ENCODE results near the gene RCAN1.
A peak's percentile ranks its signal among the peaks of the same experiment; 100 is the strongest.
"Not testable (repeated sequence)": the region's sequence is repeated elsewhere in the genome, so short reads cannot be mapped to it uniquely, and the experiment has no call there.

RCAN1 gene

DNA sequence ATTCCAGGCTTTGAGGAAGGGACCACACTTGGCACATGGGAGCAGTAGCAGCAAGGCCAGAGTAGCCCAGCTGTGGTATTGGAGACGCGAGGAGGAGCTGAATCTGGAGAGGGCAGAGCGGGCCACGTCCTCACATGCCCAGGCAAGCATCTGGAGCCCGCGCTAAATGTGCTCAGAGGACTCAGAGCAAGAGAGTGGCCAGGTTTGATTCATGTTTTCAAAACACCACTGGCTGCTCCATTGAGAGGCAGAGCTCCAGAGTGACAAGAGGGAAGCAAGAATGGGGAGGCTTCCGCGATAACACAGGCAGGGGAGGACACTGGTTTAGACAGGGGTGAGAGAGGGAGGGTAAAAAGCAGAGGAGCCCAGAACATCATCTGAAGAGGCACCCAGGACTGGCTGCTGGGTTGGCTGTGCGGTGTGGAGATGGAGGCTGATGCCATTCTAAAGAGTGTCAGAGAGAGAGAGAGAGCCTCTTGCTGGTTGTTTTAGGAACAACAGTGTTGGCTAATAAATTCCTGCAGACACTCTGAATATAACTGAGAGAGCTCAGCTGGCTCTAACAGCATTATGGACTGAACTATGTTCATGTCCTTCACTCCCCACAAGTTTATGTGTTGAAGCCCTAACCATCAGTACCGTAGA lies 32.3 kb downstream of the RCAN1 start:
- intact Hi-C loops (cut with DNase I): no loop called here
- DNase-seq: peak in 3 of 42 donors; percentile 44 to 70 (median 47)

DNA sequence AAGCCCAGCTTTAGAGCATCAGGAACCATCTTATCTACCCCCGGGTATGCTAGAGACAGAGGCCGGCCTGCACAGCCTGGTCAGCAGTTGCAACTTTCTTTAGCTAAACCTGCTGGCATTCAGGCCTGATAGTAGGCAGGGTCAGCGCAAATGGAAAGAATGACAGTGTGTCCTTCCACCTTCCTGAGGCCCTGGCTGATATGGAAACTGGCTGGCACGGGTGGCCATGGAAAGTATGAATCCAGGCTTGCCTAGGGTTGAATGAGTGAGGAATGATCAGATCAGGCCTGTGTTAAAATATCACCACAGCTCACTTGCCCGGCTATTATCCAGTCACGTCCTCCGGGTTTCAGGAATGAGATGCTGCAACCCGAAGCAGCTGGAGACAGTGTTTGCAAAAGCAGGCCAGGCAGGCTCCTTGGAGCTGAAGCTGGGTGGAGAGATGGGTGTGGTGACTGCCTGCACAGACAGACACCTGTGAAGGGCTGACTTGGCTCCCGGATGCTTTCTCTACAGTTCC lies 34.7 kb downstream of the RCAN1 start:
- peak in 6 of 42 donors; percentile 25 to 69 (median 45) for DNase-seq
- intact Hi-C loops (cut with DNase I): no loop called here

DNA sequence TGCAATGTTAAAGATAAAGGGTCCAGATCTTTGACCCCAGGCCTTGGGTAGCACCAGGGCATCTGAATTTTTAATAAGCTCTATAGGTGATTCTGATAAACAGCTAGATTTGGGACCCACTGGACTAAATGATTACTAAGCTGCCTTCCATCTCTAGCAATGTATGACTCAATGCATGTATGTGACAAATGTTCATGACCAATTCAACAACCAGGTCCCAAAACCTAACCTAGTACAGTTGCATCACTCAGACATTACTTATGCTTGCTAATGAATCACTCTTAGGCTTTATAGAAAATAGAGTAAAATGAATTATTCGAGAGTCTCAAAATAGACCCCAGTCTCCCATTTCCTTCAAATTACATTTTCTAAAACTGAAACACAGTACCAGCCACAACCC lies 35.5 kb downstream of the RCAN1 start:
- intact Hi-C loops (cut with DNase I): no loop called here
- DNase-seq: no peak

DNA sequence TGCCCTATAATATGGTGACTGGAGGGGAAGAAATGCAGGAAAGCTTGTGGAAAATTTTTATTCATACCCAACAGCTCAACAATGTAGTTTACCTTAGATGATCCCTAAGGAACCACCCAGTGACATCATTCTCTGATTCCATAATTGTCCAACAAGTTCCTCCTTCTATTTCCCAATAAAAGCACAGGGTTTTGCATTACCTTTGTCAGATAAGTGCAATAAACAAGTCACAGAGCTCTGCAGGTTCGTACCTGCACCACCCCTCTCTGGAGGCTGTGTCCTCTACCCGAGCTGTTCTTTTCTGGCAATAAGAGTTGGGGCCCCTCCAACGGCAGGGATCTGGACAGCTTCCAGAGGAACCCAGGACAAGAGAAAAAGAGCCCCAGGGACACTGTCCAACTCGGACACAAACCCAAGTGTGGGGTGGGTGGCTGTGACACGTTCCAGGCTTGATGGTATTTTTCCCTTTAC lies 38.8 kb downstream of the RCAN1 start:
- intact Hi-C loops (cut with DNase I): no loop called here
- DNase-seq: peak in 2 of 42 donors; percentile 28 to 54

DNA sequence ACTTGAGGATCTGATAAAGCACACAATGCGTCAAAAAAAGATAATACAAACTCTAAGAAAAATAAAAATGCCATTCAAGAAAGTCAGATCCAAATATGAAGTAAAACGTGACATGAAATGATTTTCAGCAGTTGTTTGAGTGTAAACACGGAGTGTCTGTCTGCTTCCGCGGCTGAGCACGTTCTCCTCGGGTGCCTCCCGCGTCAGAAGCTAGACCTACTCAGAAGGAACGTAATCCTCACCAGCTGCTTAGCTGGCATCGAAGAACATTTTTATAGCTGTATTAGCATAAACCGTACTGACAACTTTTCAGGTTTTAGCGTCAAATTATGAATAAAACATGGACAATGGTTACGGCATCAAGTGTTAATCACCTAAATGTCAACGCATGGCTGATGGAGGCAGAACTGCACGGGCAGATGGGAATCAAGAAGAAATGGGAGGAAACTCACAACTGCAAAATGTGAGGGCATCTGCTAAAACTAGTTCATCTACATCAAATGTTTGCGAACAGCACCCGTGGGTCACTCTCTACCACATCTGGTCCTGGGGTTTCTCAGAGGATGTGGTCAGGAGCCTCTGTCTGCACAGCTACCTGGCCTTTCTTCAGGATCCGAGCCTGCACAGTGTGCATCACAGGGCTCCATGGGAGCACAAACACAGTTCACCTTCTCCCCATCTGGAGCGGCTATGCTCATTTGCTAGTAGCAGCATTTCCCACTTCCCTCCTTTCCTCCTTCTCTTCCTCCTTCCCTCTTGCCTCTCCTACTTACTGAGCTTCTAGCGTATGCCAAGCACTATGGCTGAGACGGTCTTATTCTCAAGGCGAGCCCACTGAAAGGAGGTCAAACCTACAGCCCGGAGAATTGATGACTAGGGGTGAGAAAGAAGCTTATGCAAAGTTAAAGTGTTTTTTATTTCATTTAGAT lies 40.0 kb downstream of the RCAN1 start:
- intact Hi-C loops (cut with DNase I): no loop called here
- peak in 15 of 42 donors; percentile 28 to 68 (median 44) for DNase-seq

DNA sequence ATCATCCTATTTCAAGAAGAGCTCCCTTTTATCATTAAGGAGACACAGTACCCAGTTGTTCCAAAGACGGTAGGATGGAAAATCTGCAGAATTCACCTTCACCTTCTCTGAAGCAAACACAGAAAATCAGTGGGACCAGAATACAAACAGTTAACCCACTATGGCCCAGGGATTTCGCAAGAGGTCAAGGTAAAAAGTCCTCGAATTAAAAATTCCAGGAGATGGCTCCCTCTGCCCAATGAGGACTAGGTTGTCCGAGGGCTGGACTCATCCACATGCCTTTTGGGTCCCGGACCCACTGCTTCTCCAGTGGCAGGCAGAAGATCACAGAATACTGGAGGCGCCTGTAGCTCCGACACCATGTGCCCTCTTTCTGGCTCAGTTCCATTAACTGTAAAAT lies 42.9 kb downstream of the RCAN1 start:
- intact Hi-C loops (cut with DNase I): no loop called here
- DNase-seq: peak in 1 of 42 donors; percentile 17

DNA sequence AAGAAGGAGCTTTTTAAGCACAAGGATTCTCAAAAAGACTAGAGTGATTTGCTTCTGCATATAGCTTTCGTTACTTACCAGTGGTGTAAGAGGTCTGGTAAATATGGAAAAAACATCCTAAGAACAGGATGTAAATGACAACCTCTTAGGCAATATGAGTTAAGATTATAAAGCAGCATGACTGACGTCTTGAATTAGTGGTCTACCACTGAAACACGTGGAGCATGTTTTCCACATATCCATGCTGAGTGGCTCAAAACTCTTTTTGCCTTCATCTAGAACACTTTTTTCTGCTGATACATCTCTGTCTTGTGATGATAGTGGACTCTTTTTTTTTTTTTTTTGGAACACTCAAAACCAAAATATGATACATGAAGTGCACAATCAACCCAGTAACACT lies 44.6 kb downstream of the RCAN1 start:
- DNase-seq: no peak
- intact Hi-C loops (cut with DNase I): no loop called here

DNA sequence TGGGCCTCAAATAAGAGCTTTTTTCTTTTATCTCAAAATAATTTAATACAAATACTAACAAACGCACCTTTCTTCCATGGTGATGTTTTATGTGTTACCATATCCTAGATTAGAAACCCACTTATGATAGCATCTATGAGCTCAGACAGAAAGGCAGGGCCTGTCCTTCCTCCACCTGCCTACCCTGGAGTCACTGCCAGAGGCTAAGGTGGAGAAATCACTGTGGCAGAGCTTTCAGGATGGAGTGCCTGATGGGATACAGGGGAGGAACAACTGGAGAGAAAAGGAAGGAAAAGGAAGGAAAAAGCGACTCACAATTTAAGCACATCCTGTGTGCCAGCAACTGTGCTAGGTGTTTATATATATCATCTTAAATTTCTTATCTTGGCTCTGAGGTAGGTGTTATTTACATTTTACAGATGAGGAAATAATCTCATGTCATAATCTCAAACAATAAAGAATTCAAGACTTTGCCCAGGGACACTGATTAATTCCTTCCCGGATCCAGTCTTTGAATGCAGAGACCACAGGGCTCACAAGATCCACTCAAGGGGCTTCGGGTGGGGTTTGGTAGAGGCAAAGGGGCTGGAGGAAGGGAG lies 45.4 kb downstream of the RCAN1 start:
- peak in 1 of 42 donors; percentile 19 for DNase-seq
- intact Hi-C loops (cut with DNase I): no loop called here

DNA sequence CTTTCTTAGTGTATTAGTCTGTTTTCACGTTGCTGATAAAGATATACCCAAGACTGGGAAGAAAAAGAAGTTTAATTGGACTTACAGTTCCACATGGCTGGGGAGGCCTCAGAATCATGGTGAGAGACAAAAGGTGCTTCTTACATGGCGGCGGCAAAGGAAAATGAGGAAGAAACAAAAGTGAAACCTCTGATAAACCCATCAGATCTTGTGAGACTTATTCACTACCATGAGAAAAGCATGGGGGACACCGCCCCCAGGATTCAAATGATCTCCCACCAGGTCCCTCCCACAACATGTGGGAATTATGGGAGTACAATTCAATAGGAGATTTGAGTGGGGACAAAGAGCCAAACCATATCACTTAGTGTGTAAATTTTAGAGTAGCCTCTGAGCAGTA lies 46.1 kb downstream of the RCAN1 start:
- intact Hi-C loops (cut with DNase I): not testable (repeated sequence)
- DNase-seq: peak in 1 of 42 donors; percentile 13

DNA sequence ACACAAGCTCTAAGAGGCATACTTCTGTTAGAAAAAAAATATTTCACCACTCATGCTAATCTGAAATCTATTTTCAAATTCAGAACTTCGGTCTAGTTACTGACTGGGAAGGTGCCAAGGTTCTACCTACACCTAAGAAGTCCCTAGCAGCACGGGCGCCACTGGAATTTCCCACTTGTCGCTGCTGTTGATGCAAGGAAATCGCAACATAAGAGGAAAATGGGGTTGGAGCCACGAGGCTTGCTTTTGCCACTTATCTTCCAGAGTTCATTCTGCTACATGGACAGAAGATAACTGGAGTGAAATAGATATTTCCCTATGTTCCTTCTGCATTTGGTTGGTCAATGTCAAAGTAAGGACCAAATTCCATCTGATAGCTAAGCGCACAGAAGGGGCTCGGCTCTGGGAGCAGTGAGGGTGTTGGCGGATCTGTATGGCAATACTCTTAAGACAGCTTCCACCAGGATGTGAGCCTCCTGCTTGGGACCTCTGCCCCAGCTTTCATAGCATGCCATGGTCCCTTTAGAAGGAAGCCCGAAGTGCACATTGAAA lies 47.2 kb downstream of the RCAN1 start:
- DNase-seq: peak in 3 of 42 donors; percentile 28 to 35 (median 30)
- intact Hi-C loops (cut with DNase I): no loop called here

DNA sequence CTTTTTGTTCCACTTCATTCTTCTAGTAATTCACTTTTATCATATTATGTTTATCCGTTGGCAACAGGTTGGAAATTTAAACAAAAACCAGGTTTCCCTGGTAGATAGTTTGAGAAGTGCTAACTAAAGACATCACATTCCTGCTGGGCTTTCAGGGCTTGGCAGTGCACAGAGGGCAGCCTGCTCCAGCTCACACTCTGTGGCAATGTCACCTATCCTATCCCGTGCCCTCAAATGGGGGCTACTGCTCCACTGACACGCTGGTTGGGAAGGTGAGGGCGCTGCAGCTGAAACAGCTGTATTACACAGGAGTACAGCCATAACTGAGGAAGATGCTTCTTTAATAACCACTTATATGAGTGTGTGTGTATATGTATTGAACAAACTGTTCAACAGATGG lies 49.7 kb downstream of the RCAN1 start:
- intact Hi-C loops (cut with DNase I): no loop called here
- DNase-seq: peak in 1 of 42 donors; percentile 21

DNA sequence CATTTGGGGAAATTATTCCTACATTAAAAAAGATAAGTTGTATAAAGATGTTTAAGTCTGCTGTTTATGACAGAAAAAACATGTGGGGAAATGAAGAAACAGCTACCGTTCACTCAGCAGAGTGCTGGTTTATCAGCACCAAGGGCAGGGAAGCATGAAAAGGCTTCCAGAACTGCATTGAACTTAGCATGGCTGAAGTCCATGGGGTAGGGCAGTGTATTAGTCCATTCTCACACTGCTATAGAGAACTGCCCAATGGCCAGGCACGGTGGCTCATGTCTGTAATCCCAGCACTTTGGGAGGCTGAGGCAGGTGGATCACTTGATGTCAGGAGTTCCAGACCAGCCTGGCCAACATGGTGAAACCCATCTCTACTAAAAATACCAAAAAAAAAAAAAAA lies 51.5 kb downstream of the RCAN1 start:
- DNase-seq: peak in 1 of 42 donors; percentile 13
- intact Hi-C loops (cut with DNase I): not testable (repeated sequence)

DNA sequence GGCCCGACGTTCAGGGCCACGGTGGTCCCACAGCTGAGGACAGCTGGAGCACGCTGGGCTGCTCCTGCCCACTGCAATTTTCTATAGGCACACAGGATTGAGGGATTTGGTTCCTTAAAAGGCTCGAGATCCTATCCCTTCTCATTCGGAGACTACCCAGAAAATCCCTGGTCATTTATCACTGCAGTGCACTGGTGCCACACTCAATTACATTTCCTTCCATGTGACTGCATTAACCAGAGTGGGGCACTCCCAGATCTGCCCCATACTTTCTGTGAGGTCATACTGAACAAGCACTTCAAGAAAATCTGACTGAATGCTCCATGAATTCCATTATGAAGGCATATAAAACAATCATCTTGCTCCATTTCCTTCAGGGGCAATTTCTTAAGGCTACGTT lies 53.1 kb downstream of the RCAN1 start:
- intact Hi-C loops (cut with DNase I): no loop called here

DNA sequence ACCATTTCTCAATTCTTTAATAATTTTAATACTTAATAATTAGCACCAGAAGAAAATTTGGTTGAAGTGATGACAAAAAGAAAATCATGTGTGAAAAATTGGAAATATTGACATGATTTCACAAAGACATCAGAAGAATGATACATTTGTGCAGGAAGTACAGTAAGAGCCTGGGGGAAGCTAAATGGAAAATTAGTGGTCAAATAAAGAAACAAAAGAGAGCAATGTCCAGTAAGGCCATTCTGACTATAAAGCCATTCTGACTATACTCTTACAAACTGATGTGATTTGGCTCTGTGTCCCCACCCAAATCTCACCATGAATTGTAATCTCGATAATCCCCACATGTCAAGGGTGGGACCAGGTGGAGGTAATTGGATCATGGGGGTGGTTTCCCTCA lies 54.3 kb downstream of the RCAN1 start:
- DNase-seq: peak in 1 of 42 donors; percentile 14
- intact Hi-C loops (cut with DNase I): no loop called here

More for the DNA sequence above, 53.1 kb downstream of the RCAN1 start:
- peak in 1 of 42 donors; percentile 20 for DNase-seq

DNA sequence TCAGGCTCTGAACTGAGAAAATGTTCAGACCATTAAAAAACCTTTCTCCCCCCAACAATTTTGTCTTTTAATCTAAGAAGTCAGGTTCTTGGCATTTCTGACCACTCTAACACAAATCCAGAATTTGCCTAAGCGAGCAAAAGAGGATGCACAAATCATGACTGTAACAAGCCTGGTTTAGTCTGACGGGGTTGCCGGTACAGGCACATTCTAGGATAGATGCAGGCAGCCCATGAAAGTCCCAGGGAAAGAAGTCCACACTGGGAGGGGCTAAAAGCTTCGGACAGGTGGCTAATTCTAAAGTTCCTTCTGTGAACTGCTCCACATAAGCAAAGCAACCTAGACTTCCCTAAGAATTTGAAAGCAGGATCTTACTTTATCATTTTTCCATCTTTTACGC lies 54.9 kb downstream of the RCAN1 start:
- intact Hi-C loops (cut with DNase I): no loop called here

DNA sequence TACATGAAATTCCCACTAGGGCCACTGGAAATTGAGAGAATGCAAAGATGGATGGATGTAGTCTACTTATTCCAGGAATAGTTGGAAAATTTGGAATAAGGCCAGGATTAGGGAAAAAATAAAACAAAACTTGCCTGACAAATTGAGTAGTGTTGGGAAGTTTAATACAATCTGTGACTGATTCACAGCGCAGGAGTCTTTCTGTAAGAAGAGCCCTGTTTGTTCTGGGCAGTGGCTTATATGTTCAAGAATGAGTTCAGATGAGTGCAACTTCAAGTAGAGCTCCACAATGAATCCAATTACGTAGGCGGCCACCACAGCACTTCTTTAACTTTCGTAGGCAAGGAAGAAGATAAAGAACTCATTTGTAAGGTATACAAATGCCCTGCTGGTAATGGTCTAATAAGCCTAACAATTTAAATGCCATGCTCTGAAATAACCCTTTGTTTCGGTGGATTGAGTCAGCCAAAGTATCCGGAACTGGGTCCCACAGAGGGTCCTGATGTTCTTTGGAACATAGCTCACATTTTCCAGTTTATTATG lies 55.8 kb downstream of the RCAN1 start:
- intact Hi-C loops (cut with DNase I): no loop called here
- peak in 5 of 42 donors; percentile 29 to 58 (median 34) for DNase-seq

More for the DNA sequence above, 54.9 kb downstream of the RCAN1 start:
- DNase-seq: peak in 1 of 42 donors; percentile 27

DNA sequence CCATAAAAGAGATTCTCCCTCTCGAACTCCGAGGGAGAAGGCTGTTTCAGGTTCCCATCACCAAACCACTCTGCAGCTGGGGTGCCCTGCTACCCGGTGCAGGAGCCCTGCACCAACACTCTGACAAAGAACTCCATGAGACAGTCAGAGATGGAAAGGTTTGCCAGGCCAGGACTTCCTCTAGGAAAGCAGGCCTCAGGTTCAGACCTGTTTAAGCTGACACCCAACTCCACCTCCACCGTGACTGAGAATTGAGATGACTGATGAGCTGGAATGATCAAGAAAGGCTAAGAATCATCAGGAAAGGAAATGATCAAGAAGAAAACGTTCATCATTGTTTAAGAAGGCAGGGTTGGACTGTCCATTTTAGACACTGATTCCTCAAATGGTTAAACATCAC lies 56.7 kb downstream of the RCAN1 start:
- peak in 1 of 42 donors; percentile 28 for DNase-seq
- intact Hi-C loops (cut with DNase I): no loop called here

DNA sequence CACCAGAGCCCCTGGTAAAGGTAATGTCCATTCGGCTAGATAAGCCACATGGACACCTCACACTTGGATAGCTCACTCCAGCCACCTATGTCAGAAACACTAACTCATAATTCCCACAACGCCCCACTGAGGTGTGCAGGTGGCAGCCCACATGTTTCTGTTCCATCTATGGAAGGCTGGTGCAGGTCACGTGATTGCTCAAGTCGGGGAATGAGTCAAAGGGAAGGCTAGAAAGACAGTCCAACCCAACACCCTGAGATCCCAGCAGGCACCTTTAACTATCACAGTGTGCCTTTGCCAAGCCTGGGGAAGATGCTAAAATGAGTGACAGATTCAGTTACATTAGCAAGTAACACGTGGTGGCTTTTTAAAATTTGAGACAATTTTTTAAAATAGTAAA lies 57.7 kb downstream of the RCAN1 start:
- peak in 1 of 42 donors; percentile 37 for DNase-seq
- intact Hi-C loops (cut with DNase I): no loop called here

DNA sequence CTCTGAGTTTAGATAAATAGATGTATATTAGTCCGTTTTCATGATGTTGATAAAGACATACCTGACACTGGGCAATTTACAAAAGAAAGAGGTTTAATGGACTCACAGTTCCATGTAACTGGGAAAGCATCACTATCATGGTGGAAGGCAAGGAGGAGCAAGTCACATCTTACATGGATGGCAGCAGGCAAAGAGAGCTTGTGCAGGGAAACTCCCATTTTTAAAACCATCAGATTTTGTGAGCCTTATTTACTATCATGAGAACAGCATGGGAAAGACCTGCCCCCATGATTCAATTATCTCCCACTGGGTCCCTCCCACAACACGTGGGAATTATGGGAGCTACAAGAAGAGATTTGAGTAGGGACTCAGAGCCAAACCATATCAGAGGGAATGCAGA lies 60.2 kb downstream of the RCAN1 start:
- DNase-seq; intact Hi-C loops (cut with DNase I): not testable (repeated sequence)

All from head of caudate nucleus (tissue), 42 donors.